ENCODE data around the gene SUN2.

GRCh38 chr22:38762551-38762983 is 6.8 kb upstream of the SUN2 start:
- TF ChIP-seq CTCF (IDR thresholded peaks at IDR 0.05) = no peak
- no peak for TF ChIP-seq POLR2A (IDR thresholded peaks at IDR 0.05)
